HepG2 (cell line): Measurements from ENCODE around the gene OLFM1. TPM values are rescaled to one million over a fixed set of nuclear protein-coding genes. Genes with fewer than 3 reads are reported as not detected.

Source experiments
- ATAC-seq: fragments of 200-7000 bp; cut with Tn5 transposase; 3 replicates; pipeline ENCODE4 v1.9.1; 2020; ENCODE audit warnings: mild to moderate bottlenecking, moderate library complexity
- BruUV-seq: library from RNA; stranded (reverse); fragments of 400-500 nt; replicated peaks from 2 replicates; lab custom pipeline; 2021; lab: Mats Ljungman, UMichigan
- CTCF ChIA-PET: fragments of 300-600 bp; formaldehyde crosslinking; extraction: SDS; loops from one replicate; lab custom pipeline; 2021; ENCODE audit warnings: low total read pairs, inconsistent platforms, low intra/inter-chr PET ratio; lab: Yijun Ruan, JAX
- POLR2A ChIA-PET: fragments of 350-600 bp; sonication (Branson Sonifier 250); formaldehyde crosslinking; loops from one replicate; lab custom pipeline; 2020; ENCODE audit warnings: antibody characterized with exemption, inconsistent platforms; lab: Yijun Ruan, JAX
- DNase-seq: peaks from one replicate; pipeline ENCODE4 v3.0.0-alpha.2; 2015; ENCODE audit warnings: low spot score
- FAIRE-seq: peaks from 3 replicates; lab custom pipeline; 2011; peaks lifted over from hg19 to GRCh38; lab: Jason Lieb, UNC
- H2AFZ ChIP-seq: one replicate; pipeline ENCODE4 v1.6.1; 2011; ENCODE audit warnings: low read length, inconsistent platforms
- H3K27ac ChIP-seq: fragments of 300-600 bp; 3 replicates; pipeline ENCODE4 v1.8.0; 2011; ENCODE audit warnings: mixed run types, mild to moderate bottlenecking, mixed read lengths, low read length, inconsistent platforms; ENCODE audit not compliant: insufficient read depth; ENCODE audit errors: extremely low read length
- H3K27me3 ChIP-seq, 2 experiments: fragments of 200-600 bp in 1 of 2; 2 replicates in 1 of 2; 3 replicates in 1 of 2; pipeline versions ENCODE4 v1.6.0 to v1.8.0; 2011; ENCODE audit warnings: low read length in 2 of 2, mild to moderate bottlenecking in 2 of 2, moderate library complexity in 2 of 2, inconsistent platforms in 1 of 2; ENCODE audit not compliant: insufficient read depth in 2 of 2, control insufficient read depth in 1 of 2
- H3K36me3 ChIP-seq, 2 experiments: fragments of 200-600 bp in 1 of 2; replicated peaks in 1 of 2; 2 replicates in 1 of 2; 3 replicates in 1 of 2; pipeline versions ENCODE4 v1.5.1 to v1.8.0; 2011; ENCODE audit warnings: low read length in 2 of 2, inconsistent platforms in 1 of 2; ENCODE audit not compliant: insufficient read depth in 2 of 2, control insufficient read depth in 1 of 2
- H3K4me1 ChIP-seq: 2 replicates; pipeline ENCODE4 v1.5.1; 2012; ENCODE audit warnings: low read length, inconsistent platforms; ENCODE audit not compliant: insufficient read depth
- H3K4me2 ChIP-seq: 2 replicates; pipeline ENCODE4 v1.6.0; 2011; ENCODE audit warnings: low read depth, low read length, inconsistent platforms
- H3K4me3 ChIP-seq, 3 experiments: fragments of 200-600 bp in 1 of 3; sonication (generic), shearing (Covaris generic) in 1 of 3; replicated peaks in 1 of 3; 2 replicates each; pipeline ENCODE4 v1.5.1; 2011 to 2016; ENCODE audit warnings: low read length in 3 of 3, inconsistent platforms in 2 of 3, low read depth in 2 of 3, mild to moderate bottlenecking in 2 of 3, control low read depth in 1 of 3, mixed read lengths in 1 of 3; ENCODE audit not compliant: insufficient read depth in 1 of 3
- H3K79me2 ChIP-seq: one replicate; pipeline ENCODE4 v1.6.1; 2011; ENCODE audit warnings: low read length, inconsistent platforms; ENCODE audit not compliant: insufficient read depth
- H3K9ac ChIP-seq: 2 replicates; pipeline ENCODE4 v1.6.0; 2011; ENCODE audit warnings: mild to moderate bottlenecking, low read depth, low read length, inconsistent platforms; ENCODE audit not compliant: insufficient read depth
- H3K9me3 ChIP-seq: 2 replicates; pipeline ENCODE4 v1.5.1; 2012; ENCODE audit warnings: mild to moderate bottlenecking, low read length
- H4K20me1 ChIP-seq: 2 replicates; pipeline ENCODE4 v1.6.0; 2011; ENCODE audit warnings: inconsistent platforms, mild to moderate bottlenecking, low read length, moderate library complexity; ENCODE audit not compliant: insufficient read depth
- FOSL1 ChIP-seq: sonication (generic); formaldehyde crosslinking; IDR thresholded peaks from 2 replicates; pipeline ENCODE4 v1.9.0; 2021; ENCODE audit warnings: missing genetic modification reagents, borderline replicate concordance
- FOXC1 ChIP-seq: sonication (generic); formaldehyde crosslinking; IDR thresholded peaks from 2 replicates; pipeline ENCODE4 v1.8.0; 2022; ENCODE audit warnings: mild to moderate bottlenecking, missing genetic modification reagents, borderline replicate concordance
- FOXK1 ChIP-seq: sonication (generic); formaldehyde crosslinking; IDR thresholded peaks from 2 replicates; pipeline ENCODE4 v1.4.0; 2020; ENCODE audit warnings: low read depth, missing genetic modification reagents, borderline replicate concordance
- GABPA ChIP-seq, 2 experiments: IDR thresholded peaks; 2 replicates each; pipeline ENCODE4 v1.6.1; 2011 to 2016; ENCODE audit warnings: low read depth in 2 of 2, low read length in 1 of 2, missing biosample characterization in 1 of 2, missing genetic modification characterization in 1 of 2
- NCOR1 ChIP-seq: fragments of 200-600 bp; sonication (generic); IDR thresholded peaks from 2 replicates; pipeline ENCODE4 v1.7.0; 2017; ENCODE audit warnings: antibody characterized with exemption, low read length, borderline replicate concordance
- SMAD1 ChIP-seq: sonication (generic); formaldehyde crosslinking; IDR thresholded peaks from 2 replicates; pipeline ENCODE4 v1.4.0; 2020; ENCODE audit warnings: missing genetic modification reagents, low read depth, mild to moderate bottlenecking, borderline replicate concordance
- TARDBP ChIP-seq: sonication (generic); formaldehyde crosslinking; IDR thresholded peaks from 2 replicates; pipeline ENCODE4 v1.8.0; 2022; ENCODE audit warnings: mild to moderate bottlenecking, missing genetic modification reagents
- ZNF598 ChIP-seq: sonication (generic); formaldehyde crosslinking; IDR thresholded peaks from 2 replicates; pipeline ENCODE4 v1.5.1; 2020; ENCODE audit warnings: mild to moderate bottlenecking, missing genetic modification reagents, borderline replicate concordance
- WGBS: methylation state at CpG from one replicate; pipeline ENCODE4 v1.1.6; 2017; ENCODE audit warnings: low lambda C conversion rate; 5-methylcytosine and 5-hydroxymethylcytosine counted together
- in situ Hi-C: cut with HindIII; loops from 2 replicates; pipeline ENCODE4 v1.10.0; 2017; ENCODE audit warnings: low pct_unique_long_range_greater_than_20kb; ENCODE audit not compliant: extremely low pct_ligation_motif_present
- intact Hi-C: fragments of 100-400 bp; cut with micrococcal nuclease; formaldehyde crosslinking; loops from one replicate; pipeline ENCODE4 v1.10.0; 2022; ENCODE audit not compliant: unreplicated experiment
- polyA plus RNA-seq, 8 experiments: library from polyadenylated mRNA; depleted of rRNA in 3 of 8; stranded (reverse) in 7 of 8; unstranded in 1 of 8; fragments of >200 nt; fragmentation: Illumina TruSeq in 4 of 8; extraction: Trizol in 4 of 8; gene quantifications; 2 replicates each; pipeline versions ENCODE4 v1.2.1 to v1.2.3, GENCODE V29; 2011 to 2016; ENCODE audit warnings: low read depth in 4 of 8, missing spikeins in 1 of 8, mixed read lengths in 1 of 8; ENCODE audit not compliant: insufficient read depth in 1 of 8
- total RNA-seq, 5 experiments: library from RNA; depleted of rRNA; stranded (reverse); fragments of >200 nt; fragmentation: Illumina TruSeq; extraction: Trizol; gene quantifications; 2 replicates each; pipeline ENCODE4 v1.2.3, GENCODE V29; 2016; ENCODE audit warnings: low read depth in 1 of 5
- TF ChIP-seq, protein P1 (sequence below): sonication (generic); formaldehyde crosslinking; conservative IDR thresholded peaks from 2 replicates; pipeline ENCODE4 v1.4.0; 2020; ENCODE audit warnings: missing genetic modification reagents
- TF ChIP-seq, protein P2 (sequence below): sonication (generic); formaldehyde crosslinking; IDR thresholded peaks from 2 replicates; pipeline ENCODE4 v1.8.0; 2022; ENCODE audit warnings: mild to moderate bottlenecking, missing genetic modification reagents, borderline replicate concordance

OLFM1 gene
- total and polyA plus RNA-seq, 2 of the 13 experiments (the other 11 are each of a cell fraction or from before 2014, with no cell fraction given): not detected

DNA sequence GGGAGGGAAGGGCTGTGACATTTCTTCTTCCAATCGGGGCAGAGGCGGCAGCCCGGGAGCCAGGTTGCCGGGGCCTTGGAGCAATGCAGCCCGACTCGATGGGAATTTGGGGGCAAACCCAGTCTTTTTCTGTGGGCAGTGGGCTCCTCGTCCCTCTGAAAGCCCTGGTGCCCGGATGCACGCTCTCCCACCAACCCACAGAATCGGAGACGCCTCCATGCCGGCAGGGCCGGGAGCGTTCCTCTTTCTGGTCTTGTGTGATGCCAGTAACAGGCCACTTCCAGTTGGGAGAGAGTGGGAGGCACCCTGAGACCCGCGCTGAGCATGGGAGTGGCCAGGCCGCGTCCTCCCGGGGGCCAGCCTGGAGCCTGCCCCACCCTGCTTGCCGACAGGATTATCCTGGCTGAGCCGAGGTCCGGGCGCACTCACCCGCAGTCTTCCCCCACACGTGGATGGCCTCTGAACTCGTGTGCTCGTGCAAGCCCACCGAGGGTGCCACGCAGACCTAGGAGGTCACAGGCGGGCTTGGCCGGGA, 17.8 kb downstream of the OLFM1 start (continued):
- TF ChIP-seq, protein P1, sequence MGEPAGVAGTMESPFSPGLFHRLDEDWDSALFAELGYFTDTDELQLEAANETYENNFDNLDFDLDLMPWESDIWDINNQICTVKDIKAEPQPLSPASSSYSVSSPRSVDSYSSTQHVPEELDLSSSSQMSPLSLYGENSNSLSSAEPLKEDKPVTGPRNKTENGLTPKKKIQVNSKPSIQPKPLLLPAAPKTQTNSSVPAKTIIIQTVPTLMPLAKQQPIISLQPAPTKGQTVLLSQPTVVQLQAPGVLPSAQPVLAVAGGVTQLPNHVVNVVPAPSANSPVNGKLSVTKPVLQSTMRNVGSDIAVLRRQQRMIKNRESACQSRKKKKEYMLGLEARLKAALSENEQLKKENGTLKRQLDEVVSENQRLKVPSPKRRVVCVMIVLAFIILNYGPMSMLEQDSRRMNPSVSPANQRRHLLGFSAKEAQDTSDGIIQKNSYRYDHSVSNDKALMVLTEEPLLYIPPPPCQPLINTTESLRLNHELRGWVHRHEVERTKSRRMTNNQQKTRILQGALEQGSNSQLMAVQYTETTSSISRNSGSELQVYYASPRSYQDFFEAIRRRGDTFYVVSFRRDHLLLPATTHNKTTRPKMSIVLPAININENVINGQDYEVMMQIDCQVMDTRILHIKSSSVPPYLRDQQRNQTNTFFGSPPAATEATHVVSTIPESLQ (CRISPR knock-in tag): no peak
- TF ChIP-seq FOXK1 (CRISPR knock-in tag): no peak
- TF ChIP-seq NCOR1: no peak
- TF ChIP-seq ZNF598 (CRISPR knock-in tag): no peak

DNA sequence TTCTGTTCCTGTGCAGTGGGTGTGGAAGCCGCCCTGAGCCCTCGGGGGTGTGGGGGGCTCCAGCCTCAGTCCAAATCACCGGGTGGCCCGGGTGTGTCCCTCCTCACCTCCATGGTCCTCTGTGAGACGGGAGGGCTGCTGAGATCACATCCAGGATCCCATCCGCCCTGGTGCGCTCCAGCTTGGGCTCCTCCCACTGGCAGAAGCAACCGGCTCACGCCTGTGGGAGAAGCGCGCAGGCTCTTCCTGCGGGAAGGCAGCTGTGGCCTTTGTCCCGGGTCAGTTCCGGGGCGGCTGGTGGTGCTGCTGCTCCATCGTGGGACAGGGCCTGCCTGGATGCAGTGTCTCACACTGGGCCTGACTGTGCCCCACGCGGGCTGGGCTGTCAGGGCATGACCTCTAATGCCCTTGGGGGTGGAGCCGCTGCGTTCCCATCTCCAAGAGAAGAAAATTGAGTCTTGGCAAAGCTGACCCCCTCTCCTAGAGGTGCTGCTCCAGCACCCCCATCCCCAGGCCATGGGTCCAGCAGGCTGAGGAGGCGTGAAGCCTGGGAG, 18.5 kb downstream of the OLFM1 start:
- Histone ChIP-seq H3K4me2 (no peak overlapping the region), H3K9ac (no peak overlapping the region), H2AFZ (no peak overlapping the region), H3K9me3 (no peaks in the 10 kb centered on the region), H3K27ac (no peak overlapping the region), H3K36me3 (no peaks in the 10 kb centered on the region), H3K4me1 (no peaks in the 10 kb centered on the region), H3K4me3 (no peak overlapping the region), H4K20me1 (peaks cover 2% of the 10 kb centered on the region; the same call in 1 of the 2 replicates), H3K27me3 (peaks cover 21 to 91% of the 10 kb centered on the region in 2 experiments), H3K79me2 (no peaks in the 10 kb centered on the region)
- DNase-seq (no peak), FAIRE-seq (no peak), ATAC-seq (no peak)
- TF ChIP-seq FOXC1 (CRISPR knock-in tag): no peak
- TF ChIP-seq, protein P2, sequence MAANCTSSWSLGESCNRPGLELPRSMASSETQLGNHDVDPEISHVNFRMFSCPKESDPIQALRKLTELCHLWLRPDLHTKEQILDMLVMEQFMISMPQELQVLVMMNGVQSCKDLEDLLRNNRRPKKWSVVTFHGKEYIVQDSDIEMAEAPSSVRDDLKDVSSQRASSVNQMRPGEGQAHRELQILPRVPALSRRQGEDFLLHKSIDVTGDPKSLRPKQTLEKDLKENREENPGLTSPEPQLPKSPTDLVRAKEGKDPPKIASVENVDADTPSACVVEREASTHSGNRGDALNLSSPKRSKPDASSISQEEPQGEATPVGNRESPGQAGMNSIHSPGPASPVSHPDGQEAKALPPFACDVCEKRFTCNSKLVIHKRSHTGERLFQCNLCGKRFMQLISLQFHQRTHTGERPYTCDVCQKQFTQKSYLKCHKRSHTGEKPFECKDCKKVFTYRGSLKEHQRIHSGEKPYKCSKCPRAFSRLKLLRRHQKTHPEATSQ (CRISPR knock-in tag): no peak
- no peak for TF ChIP-seq GABPA (IDR thresholded peaks at IDR 0.05; ENCODE audit: low read depth, low read length)
- no peak for TF ChIP-seq GABPA (CRISPR knock-in tag; IDR thresholded peaks at IDR 0.05; ENCODE audit: low read depth)
- no peak for TF ChIP-seq TARDBP (CRISPR knock-in tag)
- TF ChIP-seq FOSL1 (CRISPR knock-in tag): no peak
- TF ChIP-seq SMAD1 (CRISPR knock-in tag): no peak
- intact Hi-C loops: no loop called here
- CTCF ChIA-PET: no interaction called here
- BruUV-seq: no TSS peak
- POLR2A ChIA-PET: no interaction called here
- WGBS: 7% methylated on average over 3 of the region's 21 CpGs
- in situ Hi-C loops: no loop called here
